SK-N-DZ (cell line): ENCODE measurements around the gene RAB41.
"Not testable (repeated sequence)": the region's sequence is repeated elsewhere in the genome, so short reads cannot be mapped to it uniquely, and the experiment has no call there.

Experiments used
- DNase-seq: peaks from one replicate; pipeline ENCODE4 v3.0.0-alpha.2; 2015; ENCODE audit warnings: low spot score
- small RNA-seq, 2 experiments: library from RNA; depleted of rRNA; stranded (forward); fragments of <200 nt; gene quantifications; one replicate each; pipeline ENCODE3, GENCODE V24; 2014

The RAB41 gene

DNA sequence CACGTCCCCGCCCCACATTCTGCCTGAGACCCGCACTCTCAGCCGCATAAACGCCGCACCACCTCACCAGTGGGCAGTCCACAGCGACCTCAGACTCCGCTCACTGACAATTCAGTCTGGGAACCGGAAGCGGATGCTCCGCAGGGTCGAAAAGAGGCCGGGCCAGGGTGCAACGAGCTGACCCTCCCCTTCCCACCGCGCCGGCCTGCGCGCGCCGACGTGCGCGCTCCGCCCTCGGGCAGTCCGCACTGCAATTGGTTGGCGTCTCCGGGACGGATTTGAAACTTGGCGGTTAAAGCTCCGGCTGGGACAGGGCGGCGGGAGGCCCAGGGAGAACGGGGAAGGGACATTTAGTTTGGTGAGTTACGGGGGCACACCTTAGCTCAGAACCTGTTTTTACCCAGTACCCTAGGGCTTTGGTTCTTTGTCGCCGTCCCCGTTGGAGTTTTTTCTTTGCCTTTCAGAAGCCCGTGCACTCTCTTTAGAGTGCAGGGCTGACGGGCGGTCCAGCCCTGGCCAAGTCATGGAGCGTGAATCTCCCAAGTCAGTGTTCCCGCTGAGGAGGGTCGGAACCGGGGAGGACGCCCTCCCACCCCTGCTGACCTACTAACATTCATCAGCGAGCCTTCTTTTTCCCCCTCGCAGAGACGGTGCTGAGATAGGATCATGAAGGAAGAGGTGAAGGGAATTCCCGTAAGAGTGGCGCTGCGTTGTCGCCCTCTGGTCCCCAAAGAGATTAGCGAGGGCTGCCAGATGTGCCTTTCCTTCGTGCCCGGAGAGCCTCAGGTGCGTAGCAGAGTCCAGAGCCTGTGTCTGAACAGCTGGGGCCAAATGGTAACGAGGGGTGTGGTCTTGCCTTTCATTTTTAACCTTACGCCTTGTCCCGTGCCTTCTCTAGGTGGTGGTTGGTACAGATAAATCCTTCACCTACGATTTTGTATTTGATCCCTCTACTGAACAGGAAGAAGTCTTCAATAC lies 8.1 kb downstream of the RAB41 start, which contains the start of the genes KIF4A and PDZD11:
Gene KIF4A (plus strand): TSS at position 312 of the 978 bp plus-strand sequence. CDS start 355 bp downstream, at position 667.
Gene PDZD11 (minus strand): TSS at position 135 of the 978 bp plus-strand sequence. CDS start 586 bp downstream, outside the sequence.
- peak; percentile 80 for DNase-seq

DNA sequence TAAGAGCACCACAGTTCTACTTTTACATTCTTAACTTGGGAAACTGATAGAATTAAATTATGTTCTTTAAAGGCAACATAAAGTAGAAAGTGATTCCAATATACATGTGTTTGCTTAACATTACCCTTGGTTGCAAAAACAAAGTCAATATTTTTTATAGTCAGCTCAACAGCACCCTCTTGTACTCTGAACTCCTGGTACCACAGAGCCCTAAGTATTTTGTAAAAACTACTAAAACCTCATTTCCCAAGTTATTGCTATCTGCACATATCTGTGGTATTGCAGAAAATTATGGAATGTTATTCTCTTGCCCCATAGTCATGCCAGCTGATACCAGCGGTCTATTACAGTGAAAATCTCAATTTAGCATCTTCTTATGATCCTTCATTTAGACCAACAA lies 10.8 kb downstream of the RAB41 start:
- no peak for DNase-seq

DNA sequence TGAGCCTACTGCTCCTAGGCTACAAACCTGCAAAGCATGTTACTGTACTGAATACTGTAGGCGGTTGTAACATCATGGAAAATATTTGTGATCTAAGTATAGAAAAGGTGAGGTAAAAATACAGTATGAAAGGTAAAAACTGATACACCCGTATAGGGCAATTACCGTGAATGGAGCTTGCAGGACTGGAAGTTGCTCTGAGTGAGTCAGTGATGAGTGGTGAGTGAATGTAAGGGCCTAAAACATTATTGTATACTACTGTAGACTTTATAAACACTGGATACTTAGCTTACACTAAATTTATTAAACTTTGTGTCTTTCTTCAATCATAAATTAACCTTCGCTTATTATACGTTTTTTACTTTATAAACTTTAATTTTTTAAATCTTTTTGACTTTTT lies 11.6 kb downstream of the RAB41 start:
- DNase-seq = no peak

DNA sequence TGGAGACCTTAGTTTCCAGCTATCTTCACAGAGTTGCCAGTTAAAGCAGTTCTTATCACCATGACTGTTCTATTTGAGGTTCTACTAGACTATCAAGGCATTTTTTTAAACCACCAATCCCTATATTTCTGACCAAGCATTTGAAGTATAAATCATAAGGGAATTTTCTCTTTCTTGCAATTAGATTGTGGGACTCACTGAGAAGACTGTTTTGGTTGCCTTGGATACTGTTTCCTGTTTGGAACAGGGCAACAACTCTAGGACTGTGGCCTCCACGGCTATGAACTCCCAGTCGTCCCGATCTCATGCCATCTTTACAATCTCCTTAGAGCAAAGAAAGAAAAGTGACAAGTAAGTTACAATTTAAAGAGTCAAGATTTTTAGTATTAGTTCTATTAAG lies 19.7 kb downstream of the RAB41 start:
- no peak for DNase-seq

DNA sequence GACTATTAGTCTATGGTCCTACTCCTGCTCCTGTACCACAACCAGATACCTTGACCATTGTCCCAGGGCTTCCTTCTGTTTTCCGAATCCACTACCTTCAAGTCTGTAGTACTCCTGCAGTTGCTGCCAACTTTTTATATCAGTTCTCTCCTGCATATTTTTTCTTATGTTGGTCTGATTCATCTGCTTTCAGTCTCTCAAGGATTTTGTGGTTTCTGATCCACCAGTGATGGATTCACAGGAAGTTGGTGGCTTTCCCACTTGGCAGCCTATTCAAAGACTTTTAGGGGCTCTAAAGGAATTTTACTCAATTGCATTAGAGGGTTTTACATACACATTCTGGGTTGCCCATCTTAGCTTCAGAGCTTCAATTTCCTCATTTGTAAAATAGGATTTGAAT lies 31.5 kb downstream of the RAB41 start:
- no peak for DNase-seq

DNA sequence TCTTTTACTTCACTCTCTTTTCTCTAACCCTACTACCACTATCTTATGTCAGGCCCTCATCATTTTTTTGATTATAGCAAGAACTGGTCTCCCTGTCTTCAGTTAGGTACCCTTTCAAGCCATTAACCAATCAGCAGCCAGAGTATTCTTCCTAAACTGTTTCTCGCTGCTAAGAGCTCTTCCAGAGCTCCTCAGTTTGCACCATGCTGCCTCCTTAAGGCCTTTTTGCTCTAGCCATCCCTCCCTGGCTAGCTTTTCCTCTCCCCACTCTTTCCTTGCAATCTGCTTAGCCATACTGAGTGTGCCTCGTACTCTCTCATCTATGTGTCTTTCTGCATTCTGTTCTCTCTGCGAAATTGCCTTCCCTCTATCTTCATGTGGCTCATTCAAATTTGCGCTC lies 40.8 kb downstream of the RAB41 start:
- no peak for DNase-seq

DNA sequence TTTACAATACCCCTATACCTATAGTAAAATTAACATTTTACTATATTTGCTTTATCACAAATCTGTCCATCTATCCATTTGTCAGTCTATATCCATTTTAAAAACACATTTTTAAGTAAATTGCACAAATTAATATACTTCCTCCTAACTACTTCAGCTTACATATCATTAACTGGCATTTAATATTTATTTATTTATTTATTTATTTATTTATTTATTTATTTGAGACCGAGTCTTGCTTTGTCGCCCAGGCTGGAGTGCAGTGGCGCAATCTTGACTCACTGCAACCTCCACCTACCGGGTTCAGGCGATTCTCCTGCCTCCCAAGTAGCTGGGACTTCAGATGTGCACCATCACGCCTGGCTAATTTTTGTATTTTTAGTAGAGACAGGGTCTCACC lies 41.7 kb downstream of the RAB41 start:
- not testable (repeated sequence) for DNase-seq

DNA sequence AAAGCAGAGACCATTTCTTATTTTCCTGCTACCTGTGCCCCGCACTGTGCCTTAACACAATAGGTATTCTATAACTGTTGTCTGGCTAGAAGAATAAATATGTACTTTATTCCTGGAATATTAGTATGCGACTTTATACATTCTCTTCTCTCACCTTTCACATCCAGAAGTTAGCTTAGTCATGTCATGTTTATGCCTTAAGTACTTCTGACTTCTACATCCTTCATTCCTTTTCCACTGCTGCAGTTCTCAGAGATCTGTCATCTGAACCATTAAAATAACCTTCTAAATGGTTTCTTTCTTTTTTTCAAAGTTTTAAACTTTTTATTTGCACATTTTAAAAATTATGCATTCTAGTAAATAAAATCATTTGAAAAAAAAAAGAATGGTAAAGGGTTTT lies 42.4 kb downstream of the RAB41 start:
- no peak for DNase-seq

DNA sequence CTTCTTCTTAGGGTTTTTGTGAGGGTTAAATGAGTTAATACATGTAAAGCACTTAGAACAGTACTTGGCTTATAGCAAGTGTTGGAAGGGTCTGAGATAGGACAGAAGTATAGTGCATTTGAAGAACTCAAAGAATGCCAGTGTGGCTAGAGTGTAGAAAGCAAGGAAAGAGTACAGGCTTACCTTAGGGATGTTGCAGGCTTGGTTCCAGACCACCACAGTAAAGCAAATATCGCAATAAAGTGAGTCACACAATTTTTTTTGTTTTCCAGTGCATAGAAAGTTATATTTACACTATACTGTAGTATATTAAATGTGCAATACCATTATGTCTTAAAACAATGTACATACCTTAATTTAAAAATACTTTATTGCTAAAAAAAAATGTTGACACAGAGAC lies 49.2 kb downstream of the RAB41 start:
- no peak for DNase-seq

DNA sequence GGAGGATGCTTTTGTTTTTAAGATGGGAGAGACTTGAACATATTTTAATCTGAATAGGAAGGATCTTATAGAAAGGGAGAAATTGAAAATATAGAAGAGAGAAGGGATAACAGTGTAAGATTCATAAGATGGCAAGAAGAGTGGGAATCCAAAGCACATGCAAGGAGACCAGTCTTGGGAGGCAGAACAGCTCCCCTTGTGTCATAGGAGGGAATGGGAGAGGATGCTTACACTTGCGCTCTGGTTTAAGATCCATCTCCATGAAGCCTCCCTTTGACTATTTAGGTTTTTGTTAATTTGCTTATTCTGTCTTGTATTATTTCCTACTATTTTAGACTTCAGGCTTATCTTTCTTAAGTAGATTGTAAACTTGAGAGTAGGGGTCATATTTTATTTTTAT lies 50.6 kb downstream of the RAB41 start:
- no peak for DNase-seq

Small RNA genes lying within 50 kb of the gene (small RNA-seq; reads per million reads assigned to genes)
- 0.03 to 0.18 reads per million in 2 experiments for gene RNA5SP507
